MM.1S (cell line): ENCODE data around the gene ARL5B.

Experiments
- CTCF ChIP-seq: fragments of 300-600 bp; sonication (generic); IDR thresholded peaks from 2 replicates; pipeline ENCODE4 v1.5.1; 2016; ENCODE audit warnings: antibody characterized with exemption, low read length, mixed read lengths
- EZH2phosphoT487 ChIP-seq: fragments of 300-600 bp; sonication (generic); IDR thresholded peaks from 2 replicates; pipeline ENCODE4 v1.6.1; 2018; ENCODE audit warnings: antibody characterized with exemption, low read length

- TF ChIP-seq EZH2phosphoT487: no peak
- TF ChIP-seq CTCF: no peak
Observed at GRCh38 chr10:18647945-18648344, 11.3 kb upstream of the ARL5B start.
